Measurements from ENCODE around the gene CTSO. TPM values are rescaled to one million over a fixed set of nuclear protein-coding genes. Genes with fewer than 3 reads are reported as not detected.

The CTSO gene
- total RNA-seq, 1 donor from 2014 or later, result 3.7 TPM

- no peaks in the 10 kb centered on the region for H3K9me3 Mint-ChIP-seq (ENCODE audit: unreplicated experiment)
- Histone ChIP-seq H3K27ac (ENCODE audit: low read depth, low read length) (no peak overlapping the region), H3K27me3 (ENCODE audit: insufficient read depth, low read length) (no peaks in the 10 kb centered on the region), H3K9ac (ENCODE audit: low read length) (no peak overlapping the region), H4K20me1 (ENCODE audit: insufficient read depth, low read length) (no peaks in the 10 kb centered on the region), H3K4me2 (ENCODE audit: low read length) (no peak overlapping the region), H3K9me3 (ENCODE audit: insufficient read depth, low read depth, low read length) (no peaks in the 10 kb centered on the region), H3K4me1 (ENCODE audit: insufficient read depth, low read length) (peaks cover 12% of the 10 kb centered on the region), H2AFZ (ENCODE audit: low read depth, low read length) (no peak overlapping the region), H3K79me2 (ENCODE audit: insufficient read depth, low read length) (no peaks in the 10 kb centered on the region), H3K36me3 (ENCODE audit: insufficient read depth, low read length) (no peaks in the 10 kb centered on the region), H3K4me3 (ENCODE audit: insufficient read depth, low read depth, low read length) (no peak overlapping the region)
- no peak overlapping the region for H3K4me3 Mint-ChIP-seq (ENCODE audit: unreplicated experiment)
- no peaks in the 10 kb centered on the region for H3K36me3 Mint-ChIP-seq (ENCODE audit: low read depth, unreplicated experiment)
- DNase-seq (ENCODE audit: low read depth) (no peak), FAIRE-seq (no peak)
- TF ChIP-seq EZH2 (IDR thresholded peaks at IDR 0.05; ENCODE audit: insufficient read depth, low read length) (no peak), CTCF (IDR thresholded peaks at IDR 0.05; ENCODE audit: insufficient read depth, low read depth, low read length) (no peak)
- peaks cover 10% of the 10 kb centered on the region for H3K4me1 Mint-ChIP-seq (ENCODE audit: low read depth, unreplicated experiment)
- no peaks in the 10 kb centered on the region for H3K27me3 Mint-ChIP-seq (ENCODE audit: low read depth, unreplicated experiment)
- H3K27ac Mint-ChIP-seq (ENCODE audit: unreplicated experiment), result no peak overlapping the region
Measured at GRCh38 chr4:155908187-155909139, 45.2 kb downstream of the CTSO start.

- Mint-ChIP-seq H3K36me3 (ENCODE audit: low read depth, unreplicated experiment) (no peaks in the 10 kb centered on the region), H3K4me1 (ENCODE audit: low read depth, unreplicated experiment) (peaks cover 10% of the 10 kb centered on the region), H3K4me3 (ENCODE audit: unreplicated experiment) (no peak overlapping the region), H3K27me3 (ENCODE audit: low read depth, unreplicated experiment) (no peaks in the 10 kb centered on the region), H3K27ac (ENCODE audit: unreplicated experiment) (peak overlapping the region; percentile 92), H3K9me3 (ENCODE audit: unreplicated experiment) (no peaks in the 10 kb centered on the region)
- Histone ChIP-seq H3K4me1 (ENCODE audit: insufficient read depth, low read length) (peaks cover 12% of the 10 kb centered on the region), H3K4me3 (ENCODE audit: insufficient read depth, low read depth, low read length) (no peak overlapping the region), H4K20me1 (ENCODE audit: insufficient read depth, low read length) (no peaks in the 10 kb centered on the region), H2AFZ (ENCODE audit: low read depth, low read length) (no peak overlapping the region), H3K36me3 (ENCODE audit: insufficient read depth, low read length) (no peaks in the 10 kb centered on the region), H3K9ac (ENCODE audit: low read length) (no peak overlapping the region), H3K9me3 (ENCODE audit: insufficient read depth, low read depth, low read length) (no peaks in the 10 kb centered on the region), H3K27ac (ENCODE audit: low read depth, low read length) (peak overlapping the region; percentile 78), H3K27me3 (ENCODE audit: insufficient read depth, low read length) (no peaks in the 10 kb centered on the region), H3K79me2 (ENCODE audit: insufficient read depth, low read length) (no peaks in the 10 kb centered on the region), H3K4me2 (ENCODE audit: low read length) (peak overlapping the region; percentile 69)
- TF ChIP-seq EZH2 (IDR thresholded peaks at IDR 0.05; ENCODE audit: insufficient read depth, low read length), result no peak
- TF ChIP-seq CTCF (IDR thresholded peaks at IDR 0.05; ENCODE audit: insufficient read depth, low read depth, low read length), result no peak
- DNase-seq (ENCODE audit: low read depth) (no peak), FAIRE-seq (no peak)
Measured at GRCh38 chr4:155907556-155907955, 46.1 kb downstream of the CTSO start.

All from astrocyte (in vitro differentiated cells and primary cell).